Activated T-cell treated with anti-CD3 and anti-CD28 coated beads, Interleukin-2, amount 50 U/mL, for 72 hours (primary cell): ENCODE data around the gene SPOCK3. TPM values are rescaled to one million over a fixed set of nuclear protein-coding genes. Genes with fewer than 3 reads are reported as not detected.

Experiments used
- ATAC-seq, 2 donors: fragments of 150-1000 bp; cut with Tn5 transposase; replicated peaks in 1 of 2; 2 replicates each; pipeline ENCODE4 v1.10.0; 2021; ENCODE audit warnings: moderate library complexity in 2 of 2, mild to moderate bottlenecking in 1 of 2
- DNase-seq, 2 donors: peaks; one replicate each; pipeline ENCODE4 v3.0.0; 2021 to 2022; ENCODE audit warnings: mixed read lengths in 1 of 2
- H3K27ac Mint-ChIP-seq: one replicate; pipeline ENCODE4 v1.8.0; 2022; ENCODE audit warnings: mild to moderate bottlenecking, moderate library complexity, mixed read lengths
- H3K27me3 Mint-ChIP-seq: one replicate; pipeline ENCODE4 v1.8.0; 2022; ENCODE audit warnings: low read depth, mixed read lengths
- H3K36me3 Mint-ChIP-seq, 2 donors: one replicate each; pipeline ENCODE4 v1.8.0; 2022; ENCODE audit warnings: mixed read lengths in 2 of 2, mild to moderate bottlenecking in 1 of 2; ENCODE audit not compliant: insufficient read depth in 2 of 2
- H3K4me1 Mint-ChIP-seq: one replicate; pipeline ENCODE4 v1.8.0; 2022; ENCODE audit warnings: low read depth, mixed read lengths
- H3K4me3 Mint-ChIP-seq, 2 donors: one replicate each; pipeline ENCODE4 v1.8.0; 2022; ENCODE audit warnings: mild to moderate bottlenecking in 2 of 2, mixed read lengths in 2 of 2, moderate library complexity in 2 of 2
- H3K9me3 Mint-ChIP-seq, 2 donors: one replicate each; pipeline ENCODE4 v1.8.0; 2022; ENCODE audit warnings: mixed read lengths in 2 of 2
- total RNA-seq, 2 donors: library from RNA; stranded (reverse); gene quantifications; one replicate each; pipeline ENCODE4 v1.2.3, GENCODE V29; 2022

The SPOCK3 gene
- total RNA-seq, 2 donors from 2014 or later, result not detected

DNA sequence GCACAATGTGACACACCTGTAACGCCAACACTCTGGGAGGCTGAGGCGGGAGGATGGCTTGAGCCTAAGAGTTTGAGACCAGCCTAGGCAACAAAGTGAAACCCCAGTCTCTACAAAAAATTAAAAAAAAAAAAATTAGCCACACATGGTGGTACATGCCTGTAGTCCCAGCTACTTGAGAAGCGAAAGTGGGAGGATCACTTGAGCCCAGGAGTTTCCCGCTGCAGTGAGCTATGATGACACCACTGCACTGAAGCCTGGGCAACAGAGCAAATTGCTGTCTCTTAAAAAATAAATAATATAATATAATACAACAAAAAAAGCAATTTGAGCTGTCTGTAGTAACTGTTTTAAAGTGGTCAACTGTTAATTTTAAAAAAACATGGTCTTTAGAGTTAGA, 13.2 kb downstream of the SPOCK3 start:
- H3K36me3 Mint-ChIP-seq, result no peaks in the 10 kb centered on the region
- H3K4me3 Mint-ChIP-seq, result no peak overlapping the region
- no peaks in the 10 kb centered on the region for H3K27me3 Mint-ChIP-seq
- no peak for DNase-seq
- no peaks in the 10 kb centered on the region for H3K4me1 Mint-ChIP-seq
- no peak for ATAC-seq
- H3K27ac Mint-ChIP-seq, result no peak overlapping the region
- H3K9me3 Mint-ChIP-seq, result no peaks in the 10 kb centered on the region

DNA sequence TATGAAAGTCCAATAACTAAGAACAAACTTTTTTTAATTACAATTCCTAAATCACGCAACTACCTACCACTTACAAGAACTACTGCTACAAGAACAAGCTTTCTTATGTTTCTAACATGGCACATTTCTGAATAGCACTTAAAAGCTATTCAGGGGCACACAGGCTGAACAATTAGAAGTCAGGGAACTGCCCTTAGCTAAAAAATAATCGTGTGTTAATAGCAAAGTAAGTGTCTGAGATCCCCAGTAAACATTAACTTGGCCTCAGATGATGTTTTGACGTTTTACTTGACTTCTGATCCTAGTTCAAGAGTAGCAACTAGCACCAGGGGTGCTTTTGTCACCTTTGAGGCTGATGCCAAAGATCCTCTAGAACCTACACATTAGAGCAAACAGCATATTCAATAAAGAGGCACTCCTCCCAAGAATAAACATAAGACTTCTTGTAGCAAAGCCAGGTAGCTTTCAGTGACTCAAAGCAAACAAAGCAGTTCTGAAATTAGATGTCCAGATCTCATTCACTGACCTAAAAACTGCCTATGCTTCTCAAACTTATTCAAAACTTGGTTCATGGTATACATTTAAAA, 16.2 kb downstream of the SPOCK3 start:
- Mint-ChIP-seq H3K36me3 (no peaks in the 10 kb centered on the region), H3K27ac (no peak overlapping the region), H3K9me3 (peaks cover 0 to 2% of the 10 kb centered on the region in 2 donors), H3K27me3 (no peaks in the 10 kb centered on the region), H3K4me3 (no peak overlapping the region), H3K4me1 (no peaks in the 10 kb centered on the region)
- ATAC-seq, result no peak
- no peak for DNase-seq

DNA sequence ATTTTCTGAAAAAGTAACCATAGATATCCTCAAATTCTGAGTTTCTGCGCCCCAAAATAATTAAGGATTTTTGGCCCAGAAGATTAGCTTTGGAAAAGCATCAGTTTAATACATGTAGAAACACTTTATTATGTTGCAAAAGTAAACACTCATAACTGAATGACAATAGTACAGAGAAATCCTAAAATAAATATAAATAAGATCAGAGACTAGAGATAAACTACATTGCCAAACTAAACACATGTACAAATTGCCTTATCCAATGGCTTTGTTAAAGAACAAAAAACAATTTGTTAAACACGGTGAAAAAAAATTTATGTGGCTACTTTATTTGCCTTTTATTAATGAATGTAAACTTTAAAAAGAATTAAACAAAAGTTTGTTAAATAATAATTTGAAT, 17.5 kb downstream of the SPOCK3 start:
- no peaks in the 10 kb centered on the region for H3K36me3 Mint-ChIP-seq
- ATAC-seq, result no peak
- H3K9me3 Mint-ChIP-seq, result peaks cover 0 to 2% of the 10 kb centered on the region in 2 donors
- no peak for DNase-seq
- no peak overlapping the region for H3K4me3 Mint-ChIP-seq
- no peak overlapping the region for H3K27ac Mint-ChIP-seq
- no peaks in the 10 kb centered on the region for H3K27me3 Mint-ChIP-seq
- no peaks in the 10 kb centered on the region for H3K4me1 Mint-ChIP-seq

DNA sequence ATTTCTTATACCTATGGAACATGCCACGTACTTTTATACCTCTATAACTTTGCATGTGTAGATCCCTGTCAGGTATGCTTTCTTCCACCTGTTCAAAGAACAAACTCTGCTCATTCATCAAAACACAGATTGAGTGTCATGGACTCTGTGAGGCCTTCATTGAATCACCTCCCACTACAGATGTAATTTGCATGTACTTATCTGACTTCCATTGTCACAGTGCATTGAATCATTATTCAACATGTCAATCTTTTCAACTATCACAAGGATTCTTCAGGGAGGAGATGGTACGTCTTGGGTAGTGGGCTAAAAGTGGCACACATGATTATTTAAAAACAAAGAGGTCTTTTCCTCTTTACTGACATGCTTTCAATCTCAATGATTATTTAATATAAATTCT, 24.1 kb downstream of the SPOCK3 start:
- no peaks in the 10 kb centered on the region for H3K27me3 Mint-ChIP-seq
- no peak overlapping the region for H3K27ac Mint-ChIP-seq
- H3K36me3 Mint-ChIP-seq, result no peaks in the 10 kb centered on the region

DNA sequence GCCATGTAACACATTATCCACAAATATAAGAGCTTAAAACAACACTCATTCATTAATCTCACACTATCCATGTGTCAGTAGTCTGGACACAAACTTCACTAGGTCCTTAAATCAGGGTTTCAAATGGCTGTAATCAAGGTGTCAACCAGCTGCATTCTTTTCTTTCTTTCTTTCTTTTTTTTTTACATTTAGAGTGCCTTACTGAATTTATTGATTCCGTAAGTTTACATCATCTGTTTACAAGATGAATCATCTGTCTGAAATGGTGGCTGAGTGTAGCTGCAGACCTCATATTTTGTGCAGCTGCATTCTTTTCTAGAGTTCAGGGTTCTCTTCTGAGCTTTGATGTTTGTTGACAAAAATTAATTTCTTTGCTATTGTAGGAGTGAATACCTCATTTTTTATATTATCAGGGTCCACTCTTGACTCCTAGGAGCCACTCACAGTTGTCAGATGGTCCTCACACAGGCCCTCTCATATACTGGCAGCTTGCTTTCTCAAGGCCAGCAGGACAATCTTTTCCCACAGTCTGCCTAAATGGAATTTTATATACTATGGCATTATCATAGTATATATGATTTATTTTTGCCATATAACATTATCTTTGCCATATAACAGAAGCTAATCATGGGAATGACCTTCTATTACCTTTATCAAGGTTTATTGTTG, 37.8 kb downstream of the SPOCK3 start:
- H3K4me1 Mint-ChIP-seq, result no peaks in the 10 kb centered on the region
- no peak for ATAC-seq
- no peaks in the 10 kb centered on the region for H3K9me3 Mint-ChIP-seq
- peaks cover 0 to 1% of the 10 kb centered on the region in 2 donors for H3K36me3 Mint-ChIP-seq
- no peaks in the 10 kb centered on the region for H3K27me3 Mint-ChIP-seq
- DNase-seq, result no peak
- H3K4me3 Mint-ChIP-seq, result no peak overlapping the region
- no peak overlapping the region for H3K27ac Mint-ChIP-seq

More for the DNA sequence above, 24.1 kb downstream of the SPOCK3 start:
- Mint-ChIP-seq H3K4me3 (no peak overlapping the region), H3K4me1 (no peaks in the 10 kb centered on the region), H3K9me3 (peaks cover 0 to under 1% of the 10 kb centered on the region in 2 donors)
- ATAC-seq, result no peak
- no peak for DNase-seq

DNA sequence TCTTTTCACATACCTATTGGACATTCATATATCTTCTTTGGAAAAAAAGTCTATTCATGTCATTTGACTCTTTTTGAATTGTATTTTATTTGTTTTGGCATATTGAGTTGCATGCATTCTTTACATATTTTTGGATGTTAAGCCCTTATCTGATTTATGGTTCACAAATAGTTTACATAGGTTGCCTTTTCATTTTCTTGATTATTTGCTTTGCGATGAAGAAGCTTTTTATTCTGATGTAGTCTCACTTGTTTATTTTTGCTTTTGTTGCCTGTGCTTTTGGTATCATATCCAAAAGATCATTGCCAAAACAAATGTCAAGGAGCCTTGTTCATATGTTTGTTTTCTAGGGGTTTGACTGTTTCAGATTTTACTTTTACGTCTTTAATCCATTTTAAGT, 43.9 kb downstream of the SPOCK3 start:
- ATAC-seq (no peak), DNase-seq (no peak)
- no peak overlapping the region for H3K27ac Mint-ChIP-seq

DNA sequence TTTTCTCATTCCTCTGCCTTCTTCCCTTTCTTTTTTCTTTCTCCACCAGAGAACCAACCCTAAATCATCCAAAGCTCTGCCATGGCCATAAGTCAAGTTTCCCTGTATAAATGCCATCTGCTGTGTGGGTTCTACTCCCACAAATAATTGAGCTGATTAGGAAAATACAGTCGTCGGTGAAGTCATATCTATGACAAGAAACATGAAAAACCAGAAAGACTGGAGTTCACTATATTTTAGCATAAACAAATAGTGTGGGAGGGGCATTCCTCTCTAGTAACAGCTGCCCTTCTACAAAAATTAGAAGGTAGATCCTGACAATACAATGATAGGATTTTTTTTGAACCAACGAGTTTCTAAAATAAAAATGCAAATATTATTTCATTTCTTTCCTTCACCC, 48.8 kb downstream of the SPOCK3 start:
- Mint-ChIP-seq H3K4me3 (no peak overlapping the region), H3K4me1 (no peaks in the 10 kb centered on the region), H3K36me3 (no peaks in the 10 kb centered on the region), H3K9me3 (peaks cover 5 to 15% of the 10 kb centered on the region in 2 donors), H3K27ac (no peak overlapping the region), H3K27me3 (no peaks in the 10 kb centered on the region)
- ATAC-seq (no peak), DNase-seq (no peak)

More for the DNA sequence above, 43.9 kb downstream of the SPOCK3 start:
- H3K9me3 Mint-ChIP-seq, result peaks cover 2 to 11% of the 10 kb centered on the region in 2 donors
- no peaks in the 10 kb centered on the region for H3K4me1 Mint-ChIP-seq
- no peak overlapping the region for H3K4me3 Mint-ChIP-seq
- H3K36me3 Mint-ChIP-seq, result peaks cover 0 to 1% of the 10 kb centered on the region in 2 donors
- H3K27me3 Mint-ChIP-seq, result no peaks in the 10 kb centered on the region

DNA sequence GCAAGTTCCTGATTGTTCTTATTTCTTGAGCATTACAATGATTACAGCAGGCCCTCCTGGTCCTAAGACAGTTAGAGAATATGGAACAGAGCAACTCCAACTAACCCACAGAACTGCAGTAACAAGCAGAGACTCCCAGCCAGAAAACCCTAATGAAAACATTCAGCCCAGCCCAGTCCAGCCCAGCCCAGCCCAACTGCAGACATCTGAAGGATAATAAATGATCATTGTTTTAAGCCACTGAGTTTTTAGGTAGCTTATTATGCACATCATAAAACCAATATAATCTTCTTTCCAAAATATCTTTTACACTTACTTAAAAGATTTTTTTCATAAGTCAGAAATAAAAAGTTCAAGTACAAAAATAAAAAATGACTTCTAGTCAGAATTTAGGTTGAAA, 51.3 kb downstream of the SPOCK3 start:
- H3K36me3 Mint-ChIP-seq, result no peaks in the 10 kb centered on the region
- ATAC-seq (no peak), DNase-seq (no peak)
- no peak overlapping the region for H3K27ac Mint-ChIP-seq
- H3K4me3 Mint-ChIP-seq, result no peak overlapping the region
- H3K9me3 Mint-ChIP-seq, result peaks cover 5 to 14% of the 10 kb centered on the region in 2 donors
- H3K27me3 Mint-ChIP-seq, result no peaks in the 10 kb centered on the region
- no peaks in the 10 kb centered on the region for H3K4me1 Mint-ChIP-seq

DNA sequence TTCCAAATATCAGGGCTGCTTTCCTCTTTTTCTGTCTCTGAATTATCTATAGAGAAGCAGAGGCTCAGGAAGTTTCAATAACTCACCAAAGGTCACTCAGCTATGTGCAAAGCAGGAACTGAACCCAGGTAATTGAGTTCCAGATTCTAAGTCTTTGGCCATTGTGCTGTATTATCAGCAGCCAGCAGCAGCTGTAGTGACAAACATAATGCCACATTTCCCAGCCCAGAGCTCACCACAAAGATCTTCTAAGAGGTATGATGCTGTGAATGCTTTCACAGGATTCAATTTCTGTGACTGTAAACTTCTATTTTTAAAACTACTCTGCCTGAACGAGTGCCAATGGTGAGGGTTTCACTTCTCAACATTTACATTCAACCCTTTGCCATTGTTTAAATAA, 56.4 kb downstream of the SPOCK3 start:
- H3K4me3 Mint-ChIP-seq, result no peak overlapping the region
- no peaks in the 10 kb centered on the region for H3K36me3 Mint-ChIP-seq
- peaks cover 4 to 9% of the 10 kb centered on the region in 2 donors for H3K9me3 Mint-ChIP-seq
- ATAC-seq (no peak), DNase-seq (no peak)
- no peaks in the 10 kb centered on the region for H3K27me3 Mint-ChIP-seq
- H3K4me1 Mint-ChIP-seq, result no peaks in the 10 kb centered on the region
- no peak overlapping the region for H3K27ac Mint-ChIP-seq

DNA sequence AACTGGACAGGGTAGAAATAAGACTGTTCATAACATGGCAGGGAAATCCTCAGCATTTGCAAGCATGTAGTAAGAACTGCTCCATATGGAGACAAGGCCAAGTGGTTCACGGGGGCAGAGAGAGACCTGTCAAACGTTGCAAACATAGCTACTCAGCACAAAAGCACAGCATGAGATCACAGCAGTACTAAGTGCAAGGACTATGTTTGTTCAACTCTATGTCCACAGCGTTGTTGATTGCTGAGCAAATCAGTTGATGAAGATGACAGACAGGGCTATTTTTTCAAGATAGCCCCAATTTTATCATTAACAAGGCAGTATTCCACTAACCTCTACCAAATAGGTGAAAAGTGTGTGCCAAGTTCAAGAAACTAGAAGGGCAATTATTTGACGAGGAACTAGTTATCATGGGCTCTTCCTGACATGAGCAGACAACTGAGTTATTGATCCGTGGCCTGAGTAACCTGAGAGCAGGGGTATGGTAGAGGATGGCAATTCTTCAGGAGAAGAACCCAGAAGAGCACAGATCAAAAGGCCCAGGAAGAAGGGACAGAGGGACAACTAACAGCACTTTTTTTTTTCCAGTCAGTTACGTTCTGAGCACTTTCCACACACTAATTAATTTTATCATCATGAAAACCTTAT, 57.4 kb downstream of the SPOCK3 start:
- no peaks in the 10 kb centered on the region for H3K4me1 Mint-ChIP-seq
- no peaks in the 10 kb centered on the region for H3K36me3 Mint-ChIP-seq
- no peak for DNase-seq
- no peak overlapping the region for H3K4me3 Mint-ChIP-seq
- H3K27ac Mint-ChIP-seq, result no peak overlapping the region
- H3K27me3 Mint-ChIP-seq, result no peaks in the 10 kb centered on the region
- no peak for ATAC-seq
- peaks cover 4 to 9% of the 10 kb centered on the region in 2 donors for H3K9me3 Mint-ChIP-seq

DNA sequence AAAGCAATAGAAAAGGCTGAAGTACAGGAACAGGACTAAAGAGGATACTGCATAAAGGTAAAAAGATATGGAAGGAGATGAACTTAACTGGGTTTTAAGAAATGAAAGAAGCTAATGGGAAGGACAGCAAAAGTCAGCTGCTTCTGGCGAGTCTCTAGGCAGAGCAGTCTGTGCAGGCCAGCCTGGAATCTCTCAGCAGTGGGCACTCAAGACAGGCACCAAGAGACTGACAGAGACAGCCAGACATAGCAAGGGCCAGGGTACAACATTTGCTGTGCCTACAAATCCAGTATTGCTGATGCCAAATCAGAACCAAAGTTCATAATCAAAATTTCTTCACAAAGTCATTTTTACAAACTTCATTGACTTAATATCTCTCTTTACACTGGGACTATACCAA, 62.4 kb downstream of the SPOCK3 start:
- Mint-ChIP-seq H3K36me3 (no peaks in the 10 kb centered on the region), H3K27ac (no peak overlapping the region), H3K4me1 (no peaks in the 10 kb centered on the region), H3K9me3 (peaks cover 2 to 5% of the 10 kb centered on the region in 2 donors), H3K4me3 (no peak overlapping the region), H3K27me3 (no peaks in the 10 kb centered on the region)
- DNase-seq, result no peak
- ATAC-seq, result no peak

DNA sequence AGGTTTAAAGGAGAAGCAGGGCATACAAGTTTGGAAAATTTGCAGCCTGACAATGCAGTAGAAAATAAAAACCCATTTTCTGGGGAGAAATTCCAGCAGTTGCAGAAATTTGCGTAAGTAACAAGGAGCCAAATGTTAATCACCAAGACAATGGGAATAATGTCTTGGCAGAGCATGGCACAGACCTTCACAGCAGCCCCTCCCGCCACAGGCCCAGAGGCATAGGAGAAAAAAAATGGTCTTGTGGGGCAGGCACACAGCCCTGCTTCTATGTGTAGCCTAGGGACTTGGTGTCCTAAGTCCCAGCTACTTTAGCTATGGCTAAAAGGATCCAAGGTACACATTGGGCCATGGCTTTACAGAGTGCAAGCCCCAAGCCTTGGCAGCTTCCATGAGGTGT, 65.7 kb downstream of the SPOCK3 start:
- Mint-ChIP-seq H3K9me3 (peaks cover 2 to 5% of the 10 kb centered on the region in 2 donors), H3K4me1 (no peaks in the 10 kb centered on the region), H3K27me3 (no peaks in the 10 kb centered on the region), H3K36me3 (no peaks in the 10 kb centered on the region), H3K4me3 (no peak overlapping the region), H3K27ac (no peak overlapping the region)
- DNase-seq, result no peak
- ATAC-seq, result no peak

DNA sequence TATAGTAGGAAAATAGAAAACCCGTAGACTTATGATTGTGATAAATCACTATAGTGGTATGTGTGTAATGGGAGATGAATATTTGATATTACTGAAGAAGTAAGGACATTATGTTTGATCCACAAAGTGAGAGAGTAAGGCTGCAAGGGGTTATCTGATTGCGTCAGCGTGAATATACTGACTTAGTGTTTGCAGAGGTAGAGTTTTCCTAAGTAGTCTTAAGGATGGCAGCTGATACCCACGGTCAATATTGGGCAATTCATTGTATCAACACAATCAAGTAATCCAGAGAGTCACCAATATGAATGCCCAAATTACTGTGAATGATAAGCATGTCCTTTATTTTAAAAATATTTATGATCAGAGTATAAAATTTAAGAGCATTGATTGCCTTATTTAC, 83.7 kb downstream of the SPOCK3 start:
- no peak overlapping the region for H3K4me3 Mint-ChIP-seq
- peaks cover 4 to 10% of the 10 kb centered on the region in 2 donors for H3K9me3 Mint-ChIP-seq
- no peaks in the 10 kb centered on the region for H3K4me1 Mint-ChIP-seq
- DNase-seq (no peak), ATAC-seq (no peak)
- no peaks in the 10 kb centered on the region for H3K27me3 Mint-ChIP-seq
- H3K27ac Mint-ChIP-seq, result no peak overlapping the region
- H3K36me3 Mint-ChIP-seq, result peaks cover 0 to 2% of the 10 kb centered on the region in 2 donors
